ENCODE data around the gene OR1J4. TPM values are rescaled to one million over a fixed set of nuclear protein-coding genes. Genes with fewer than 3 reads are reported as not detected.

OR1J4 gene
- total RNA-seq, 3 donors from 2014 or later (not counting 1 experiment from before 2014, with no cell fraction given) = not detected

DNA sequence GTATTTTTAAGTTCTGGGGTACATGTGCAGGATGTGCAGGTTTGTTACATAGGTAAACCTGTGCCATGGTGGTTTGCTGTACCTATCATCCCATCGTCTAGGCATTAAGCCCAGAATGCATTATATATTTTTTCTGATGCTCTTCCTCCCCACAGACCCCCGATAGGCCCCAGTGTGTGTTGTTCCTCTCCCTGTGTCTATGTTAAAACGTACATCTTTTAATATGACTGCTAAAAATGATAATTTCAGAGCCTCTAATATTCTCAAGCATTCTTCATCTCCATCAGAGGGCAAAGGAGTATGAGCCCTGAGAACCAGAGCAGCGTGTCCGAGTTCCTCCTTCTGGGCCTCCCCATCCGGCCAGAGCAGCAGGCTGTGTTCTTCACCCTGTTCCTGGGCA, 8.4 kb upstream of the OR1J4 start, which contains the start of gene OR1J2:
OR1J2 (plus strand) TSS at position 301 of the 400 bp plus-strand sequence; CDS start at position 301, 0 bp downstream.
- peaks cover 20 to 23% of the 10 kb centered on the region in 2 donors for H3K27me3 Mint-ChIP-seq (ENCODE audit: low read depth in 2 of 2)
- no peak within 1 kb of the TSS for H3K4me3 Mint-ChIP-seq
- Histone ChIP-seq H3K4me3 (ENCODE audit: low read length) (no peak within 1 kb of the TSS), H3K9me3 (ENCODE audit: control insufficient read depth, insufficient read depth, low read length) (no peaks in the 10 kb centered on the region), H3K27me3 (ENCODE audit: control insufficient read depth, insufficient read depth, low read length) (no peaks in the 10 kb centered on the region), H3K36me3 (ENCODE audit: control insufficient read depth, insufficient read depth, low read length) (no peaks in the 10 kb centered on the region), H3K27ac (ENCODE audit: low read length) (no peak within 1 kb of the TSS), H3K4me1 (ENCODE audit: control insufficient read depth, insufficient read depth, low read length) (no peaks in the 10 kb centered on the region)
- DNase-seq (no peak), ATAC-seq (no peak)
- 84% methylated on average over 6 of the region's 6 CpGs for WGBS (ENCODE audit: insufficient coverage)
- no peaks in the 10 kb centered on the region for H3K9me3 Mint-ChIP-seq
- H3K27ac Mint-ChIP-seq = no peak within 1 kb of the TSS
- TF ChIP-seq, protein P1, sequence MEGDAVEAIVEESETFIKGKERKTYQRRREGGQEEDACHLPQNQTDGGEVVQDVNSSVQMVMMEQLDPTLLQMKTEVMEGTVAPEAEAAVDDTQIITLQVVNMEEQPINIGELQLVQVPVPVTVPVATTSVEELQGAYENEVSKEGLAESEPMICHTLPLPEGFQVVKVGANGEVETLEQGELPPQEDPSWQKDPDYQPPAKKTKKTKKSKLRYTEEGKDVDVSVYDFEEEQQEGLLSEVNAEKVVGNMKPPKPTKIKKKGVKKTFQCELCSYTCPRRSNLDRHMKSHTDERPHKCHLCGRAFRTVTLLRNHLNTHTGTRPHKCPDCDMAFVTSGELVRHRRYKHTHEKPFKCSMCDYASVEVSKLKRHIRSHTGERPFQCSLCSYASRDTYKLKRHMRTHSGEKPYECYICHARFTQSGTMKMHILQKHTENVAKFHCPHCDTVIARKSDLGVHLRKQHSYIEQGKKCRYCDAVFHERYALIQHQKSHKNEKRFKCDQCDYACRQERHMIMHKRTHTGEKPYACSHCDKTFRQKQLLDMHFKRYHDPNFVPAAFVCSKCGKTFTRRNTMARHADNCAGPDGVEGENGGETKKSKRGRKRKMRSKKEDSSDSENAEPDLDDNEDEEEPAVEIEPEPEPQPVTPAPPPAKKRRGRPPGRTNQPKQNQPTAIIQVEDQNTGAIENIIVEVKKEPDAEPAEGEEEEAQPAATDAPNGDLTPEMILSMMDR (IDR thresholded peaks at IDR 0.05) = no peak
- intact Hi-C loops (cut with micrococcal nuclease) = no loop called here
- no peaks in the 10 kb centered on the region for H3K36me3 Mint-ChIP-seq
- H3K4me1 Mint-ChIP-seq = peaks cover 0 to 3% of the 10 kb centered on the region in 2 donors

DNA sequence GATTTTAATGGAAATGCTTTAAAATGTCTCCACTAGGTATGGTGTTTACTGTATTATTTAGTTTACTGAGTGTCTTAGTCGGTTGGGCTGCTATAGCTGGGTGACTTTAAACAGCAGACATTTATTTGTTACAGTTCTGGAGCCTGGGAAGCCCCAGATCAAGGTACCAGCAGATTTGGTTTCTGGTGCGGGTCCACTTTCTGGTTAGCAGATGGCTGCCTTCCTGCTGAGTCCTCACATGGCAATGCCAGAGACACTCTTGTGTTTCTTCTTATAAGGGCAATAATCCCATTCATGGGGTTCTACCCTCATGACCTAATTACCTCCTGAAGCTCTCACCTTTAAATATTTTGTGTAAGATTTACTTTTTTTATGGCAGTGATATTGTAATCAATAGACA, 715 bp upstream of the OR1J4 start:
- Mint-ChIP-seq H3K9me3 (no peaks in the 10 kb centered on the region), H3K27ac (no peak overlapping the region), H3K4me1 (no peaks in the 10 kb centered on the region), H3K4me3 (no peak overlapping the region), H3K27me3 (ENCODE audit: low read depth in 2 of 2) (peaks cover 10 to 24% of the 10 kb centered on the region in 2 donors), H3K36me3 (no peaks in the 10 kb centered on the region)
- Histone ChIP-seq H3K4me3 (ENCODE audit: low read length) (no peak overlapping the region), H3K36me3 (ENCODE audit: control insufficient read depth, insufficient read depth, low read length) (no peaks in the 10 kb centered on the region), H3K9me3 (ENCODE audit: control insufficient read depth, insufficient read depth, low read length) (no peaks in the 10 kb centered on the region), H3K4me1 (ENCODE audit: control insufficient read depth, insufficient read depth, low read length) (no peaks in the 10 kb centered on the region), H3K27me3 (ENCODE audit: control insufficient read depth, insufficient read depth, low read length) (no peaks in the 10 kb centered on the region), H3K27ac (ENCODE audit: low read length) (no peak overlapping the region)
- ATAC-seq = no peak
- DNase-seq = no peak
- TF ChIP-seq, protein P1 (IDR thresholded peaks at IDR 0.05) = no peak
- intact Hi-C loops (cut with micrococcal nuclease) = no loop called here
- WGBS (ENCODE audit: insufficient coverage) = 57% methylated on average over 2 of the region's 2 CpGs

DNA sequence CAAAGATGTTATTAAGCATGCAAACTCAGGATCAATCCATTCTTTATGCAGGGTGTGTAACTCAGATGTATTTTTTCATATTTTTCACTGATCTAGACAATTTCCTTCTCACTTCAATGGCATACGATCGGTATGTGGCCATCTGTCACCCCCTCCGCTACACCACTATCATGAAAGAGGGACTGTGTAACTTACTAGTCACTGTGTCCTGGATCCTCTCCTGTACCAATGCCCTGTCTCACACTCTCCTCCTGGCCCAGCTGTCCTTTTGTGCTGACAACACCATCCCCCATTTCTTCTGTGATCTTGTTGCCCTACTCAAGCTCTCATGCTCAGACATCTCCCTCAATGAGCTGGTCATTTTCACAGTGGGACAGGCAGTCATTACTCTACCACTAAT, 435 bp downstream of the OR1J4 start:
- H3K27ac Mint-ChIP-seq = no peak overlapping the region
- ATAC-seq = no peak
- Histone ChIP-seq H3K27me3 (ENCODE audit: control insufficient read depth, insufficient read depth, low read length) (no peaks in the 10 kb centered on the region), H3K9me3 (ENCODE audit: control insufficient read depth, insufficient read depth, low read length) (no peaks in the 10 kb centered on the region), H3K27ac (ENCODE audit: low read length) (no peak overlapping the region), H3K36me3 (ENCODE audit: control insufficient read depth, insufficient read depth, low read length) (no peaks in the 10 kb centered on the region), H3K4me3 (ENCODE audit: low read length) (no peak overlapping the region), H3K4me1 (ENCODE audit: control insufficient read depth, insufficient read depth, low read length) (no peaks in the 10 kb centered on the region)
- H3K4me1 Mint-ChIP-seq = no peaks in the 10 kb centered on the region
- H3K4me3 Mint-ChIP-seq = no peak overlapping the region
- 89% methylated on average over 3 of the region's 3 CpGs for WGBS (ENCODE audit: insufficient coverage)
- H3K36me3 Mint-ChIP-seq = no peaks in the 10 kb centered on the region
- H3K9me3 Mint-ChIP-seq = no peaks in the 10 kb centered on the region
- intact Hi-C loops (cut with micrococcal nuclease) = no loop called here
- no peak for DNase-seq
- TF ChIP-seq, protein P1 (IDR thresholded peaks at IDR 0.05) = no peak
- H3K27me3 Mint-ChIP-seq (ENCODE audit: low read depth in 2 of 2) = peaks cover 11 to 28% of the 10 kb centered on the region in 2 donors

DNA sequence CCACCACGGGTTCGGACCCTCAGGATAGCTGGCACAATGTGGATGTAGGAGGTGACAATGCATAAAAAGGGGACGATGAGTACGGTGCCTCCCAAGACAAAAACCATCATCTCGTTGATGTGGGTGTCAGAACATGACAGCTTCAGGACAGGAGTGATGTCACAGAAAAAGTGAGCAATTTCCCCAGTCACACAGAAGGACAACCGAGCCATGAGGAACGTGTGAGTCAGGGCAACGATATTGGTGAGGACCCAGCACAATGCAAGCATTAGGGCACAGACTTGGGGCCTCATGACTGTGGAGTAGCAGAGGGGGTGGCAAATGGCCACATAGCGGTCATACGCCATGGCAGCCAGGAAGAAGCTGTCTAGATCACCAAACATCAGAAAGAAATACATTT, 7.7 kb downstream of the OR1J4 start:
- H3K27me3 Mint-ChIP-seq (ENCODE audit: low read depth in 2 of 2) = peaks cover 12 to 40% of the 10 kb centered on the region in 2 donors
- intact Hi-C loops (cut with micrococcal nuclease) = no loop called here
- H3K4me3 Mint-ChIP-seq = no peak overlapping the region
- Histone ChIP-seq H3K27me3 (ENCODE audit: control insufficient read depth, insufficient read depth, low read length) (no peaks in the 10 kb centered on the region), H3K36me3 (ENCODE audit: control insufficient read depth, insufficient read depth, low read length) (no peaks in the 10 kb centered on the region), H3K9me3 (ENCODE audit: control insufficient read depth, insufficient read depth, low read length) (no peaks in the 10 kb centered on the region), H3K4me3 (ENCODE audit: low read length) (no peak overlapping the region), H3K27ac (ENCODE audit: low read length) (no peak overlapping the region), H3K4me1 (ENCODE audit: control insufficient read depth, insufficient read depth, low read length) (no peaks in the 10 kb centered on the region)
- ATAC-seq (no peak), DNase-seq (no peak)
- no peak overlapping the region for H3K27ac Mint-ChIP-seq
- no peaks in the 10 kb centered on the region for H3K4me1 Mint-ChIP-seq
- TF ChIP-seq, protein P1 (IDR thresholded peaks at IDR 0.05) = no peak
- H3K9me3 Mint-ChIP-seq = no peaks in the 10 kb centered on the region
- H3K36me3 Mint-ChIP-seq = no peaks in the 10 kb centered on the region
- WGBS (ENCODE audit: insufficient coverage) = 87% methylated on average over 10 of the region's 10 CpGs
